H9 (cell line): Measurements from ENCODE around the gene DTWD2. TPM values are rescaled to one million over a fixed set of nuclear protein-coding genes. Genes with fewer than 3 reads are reported as not detected.

ENCODE experiments used
- DNase-seq: peaks from one replicate; pipeline ENCODE4 v3.0.0-alpha.2; 2017
- H2AFZ ChIP-seq: one replicate; pipeline ENCODE4 v1.6.1; 2013; ENCODE audit warnings: mild to moderate bottlenecking, low read length, control low read depth, moderate library complexity
- H2AK5ac ChIP-seq: 2 replicates; pipeline ENCODE4 v1.6.1; 2013; ENCODE audit warnings: low read length, control low read depth, mixed read lengths; ENCODE audit not compliant: insufficient read length
- H2BK120ac ChIP-seq: one replicate; pipeline ENCODE4 v1.6.1; 2013; ENCODE audit warnings: low read depth, mild to moderate bottlenecking, low read length, control low read depth, inconsistent platforms; ENCODE audit not compliant: poor library complexity, severe bottlenecking
- H2BK12ac ChIP-seq: 2 replicates; pipeline ENCODE4 v1.6.1; 2013; ENCODE audit warnings: low read length, control low read depth, mixed read lengths, low read depth; ENCODE audit not compliant: insufficient read length
- H2BK15ac ChIP-seq: 2 replicates; pipeline ENCODE4 v1.6.1; 2013; ENCODE audit warnings: low read depth, low read length, control low read depth
- H2BK20ac ChIP-seq: one replicate; pipeline ENCODE4 v1.6.1; 2013; ENCODE audit warnings: low read depth, mild to moderate bottlenecking, low read length, control low read depth, inconsistent platforms; ENCODE audit not compliant: poor library complexity, severe bottlenecking
- H2BK5ac ChIP-seq: 2 replicates; pipeline ENCODE4 v1.6.1; 2013; ENCODE audit warnings: low read length, control low read depth, mixed read lengths; ENCODE audit not compliant: insufficient read length
- H3K14ac ChIP-seq: 2 replicates; pipeline ENCODE4 v1.6.1; 2013; ENCODE audit warnings: low read length, control low read depth; ENCODE audit not compliant: insufficient read depth
- H3K18ac ChIP-seq: 2 replicates; pipeline ENCODE4 v1.6.1; 2013; ENCODE audit warnings: low read depth, mild to moderate bottlenecking, mixed read lengths, low read length, control low read depth; ENCODE audit not compliant: insufficient read length
- H3K23ac ChIP-seq: 2 replicates; pipeline ENCODE4 v1.6.1; 2013; ENCODE audit warnings: low read length, control low read depth, mixed read lengths, low read depth; ENCODE audit not compliant: insufficient read length
- H3K23me2 ChIP-seq: 2 replicates; pipeline ENCODE4 v1.6.1; 2013; ENCODE audit warnings: low read depth, mild to moderate bottlenecking, mixed read lengths, low read length, control low read depth; ENCODE audit not compliant: insufficient read length, poor library complexity, severe bottlenecking
- H3K27ac ChIP-seq: 2 replicates; pipeline ENCODE4 v1.5.1; 2013; ENCODE audit warnings: low read length, control low read depth, mixed read lengths, low read depth; ENCODE audit not compliant: insufficient read length
- H3K27me3 ChIP-seq: 2 replicates; pipeline ENCODE4 v1.6.1; 2013; ENCODE audit warnings: low read length, control low read depth, inconsistent platforms; ENCODE audit not compliant: insufficient read depth
- H3K4ac ChIP-seq: 2 replicates; pipeline ENCODE4 v1.6.1; 2013; ENCODE audit warnings: low read depth, mild to moderate bottlenecking, control low read depth, inconsistent platforms, low read length, moderate library complexity
- H3K4me1 ChIP-seq: 2 replicates; pipeline ENCODE4 v1.6.1; 2013; ENCODE audit warnings: low read length, control low read depth, inconsistent platforms; ENCODE audit not compliant: insufficient read depth
- H3K4me2 ChIP-seq: 2 replicates; pipeline ENCODE4 v1.6.1; 2013; ENCODE audit warnings: low read length, control low read depth, mixed read lengths; ENCODE audit not compliant: insufficient read length, insufficient read depth
- H3K56ac ChIP-seq: 2 replicates; pipeline ENCODE4 v1.6.1; 2013; ENCODE audit warnings: low read depth, mild to moderate bottlenecking, mixed read lengths, low read length, control low read depth; ENCODE audit not compliant: insufficient read length
- H3K79me1 ChIP-seq: 2 replicates; pipeline ENCODE4 v1.6.1; 2013; ENCODE audit warnings: low read depth, mild to moderate bottlenecking, moderate library complexity, low read length, control low read depth, inconsistent platforms; ENCODE audit not compliant: insufficient read depth, poor library complexity, severe bottlenecking
- H3K79me2 ChIP-seq: 2 replicates; pipeline ENCODE4 v1.6.1; 2013; ENCODE audit warnings: low read length, control low read depth, inconsistent platforms; ENCODE audit not compliant: insufficient read depth
- H3K9ac ChIP-seq: 2 replicates; pipeline ENCODE4 v1.6.1; 2013; ENCODE audit warnings: low read length, control low read depth, mixed read lengths; ENCODE audit not compliant: insufficient read length; ENCODE audit errors: extremely low read depth
- H3K9me3 ChIP-seq: one replicate; pipeline ENCODE4 v1.6.1; 2013; ENCODE audit warnings: low read depth, low read length, inconsistent platforms; ENCODE audit not compliant: control insufficient read depth
- H3T11ph ChIP-seq: one replicate; pipeline ENCODE4 v1.6.1; 2013; ENCODE audit warnings: mild to moderate bottlenecking, low read length, control low read depth, inconsistent platforms
- H4K20me1 ChIP-seq: one replicate; pipeline ENCODE4 v1.6.1; 2013; ENCODE audit not compliant: control insufficient read depth, insufficient read length, insufficient read depth
- H4K5ac ChIP-seq: 2 replicates; pipeline ENCODE4 v1.6.1; 2013; ENCODE audit warnings: low read depth, mild to moderate bottlenecking, mixed read lengths, low read length, control low read depth; ENCODE audit not compliant: insufficient read length
- H4K8ac ChIP-seq: replicated peaks from 2 replicates; pipeline ENCODE4 v1.6.1; 2013; ENCODE audit warnings: low read length, control low read depth, mixed read lengths, low read depth; ENCODE audit not compliant: insufficient read length
- H4K91ac ChIP-seq: 2 replicates; pipeline ENCODE4 v1.6.1; 2013; ENCODE audit warnings: low read depth, mild to moderate bottlenecking, moderate library complexity, mixed read lengths, low read length, control low read depth; ENCODE audit not compliant: insufficient read length
- H3K27ac Mint-ChIP-seq, 3 experiments: 2 replicates in 2 of 3; 3 replicates in 1 of 3; pipeline ENCODE4 v1.8.0; 2020 to 2021; ENCODE audit warnings: mixed read lengths in 3 of 3, mild to moderate bottlenecking in 1 of 3, moderate library complexity in 1 of 3
- H3K27me3 Mint-ChIP-seq: 2 replicates; pipeline ENCODE4 v1.8.0; 2021; ENCODE audit warnings: low read depth, mild to moderate bottlenecking, moderate library complexity, mixed read lengths
- H3K36me3 Mint-ChIP-seq, 3 experiments: 2 replicates in 2 of 3; 3 replicates in 1 of 3; pipeline ENCODE4 v1.8.0; 2020 to 2021; ENCODE audit warnings: low read depth in 3 of 3, mixed read lengths in 3 of 3; ENCODE audit not compliant: insufficient read depth in 1 of 3
- H3K4me1 Mint-ChIP-seq, 2 experiments: 2 replicates each; pipeline ENCODE4 v1.8.0; 2020; ENCODE audit warnings: mixed read lengths in 2 of 2
- H3K4me3 Mint-ChIP-seq, 2 experiments: 2 replicates in 1 of 2; 3 replicates in 1 of 2; pipeline ENCODE4 v1.8.0; 2020 to 2021; ENCODE audit warnings: mild to moderate bottlenecking in 2 of 2, mixed read lengths in 2 of 2, moderate library complexity in 1 of 2
- H3K9me3 Mint-ChIP-seq, 2 experiments: 2 replicates in 1 of 2; 3 replicates in 1 of 2; pipeline ENCODE4 v1.8.0; 2020; ENCODE audit warnings: mild to moderate bottlenecking in 2 of 2, mixed read lengths in 2 of 2, moderate library complexity in 1 of 2
- CTCF ChIP-seq: fragments of 200-600 bp; sonication (generic); conservative IDR thresholded peaks from 3 replicates; pipeline ENCODE4 v1.8.0; 2021; ENCODE audit warnings: antibody characterized with exemption, mild to moderate bottlenecking
- WGBS: extraction: QIAGEN DNeasy Blood & Tissue Kit; methylation state at CpG from one replicate; pipeline ENCODE4 v1.1.7; 2013; ENCODE audit warnings: missing lambda C conversion rate, low lambda C conversion rate, mixed read lengths; ENCODE audit not compliant: insufficient read length; ENCODE audit errors: extremely low coverage; 5-methylcytosine and 5-hydroxymethylcytosine counted together
- total RNA-seq: library from RNA; stranded (reverse); gene quantifications from 2 replicates; pipeline ENCODE4 v1.2.1, GENCODE V29; 2021

DTWD2 gene
- total RNA-seq, 1 experiment from 2014 or later: 10.8 TPM

- Histone ChIP-seq H2BK120ac (no peak overlapping the region), H2BK20ac (no peak overlapping the region), H2BK5ac (no peak overlapping the region)
These were observed 169.7 kb downstream of the DTWD2 start for GRCh38 chr5:118818604-118819003.

More at GRCh38 chr5:118818604-118819003, 169.7 kb downstream of the DTWD2 start:
- H2BK15ac ChIP-seq: no peak overlapping the region
- H3K4me3 Mint-ChIP-seq: no peak overlapping the region
- H3K4me2 ChIP-seq: no peak overlapping the region
- no peak overlapping the region for H3K27ac Mint-ChIP-seq
- no peaks in the 10 kb centered on the region for H3K23me2 ChIP-seq
- H3K27me3 Mint-ChIP-seq: no peaks in the 10 kb centered on the region; the same call in 1 of the 2 replicates
- WGBS: no CpG with 5 or more reads among the region's 3 CpGs
- no peak overlapping the region for H3K56ac ChIP-seq
- TF ChIP-seq CTCF: no peak
- no peak overlapping the region for H3K27ac ChIP-seq
- H3K4ac ChIP-seq: no peak overlapping the region
- H4K20me1 ChIP-seq: no peaks in the 10 kb centered on the region
- no peak overlapping the region for H2BK12ac ChIP-seq
- no peaks in the 10 kb centered on the region for H3K9me3 ChIP-seq
- no peaks in the 10 kb centered on the region for H3K4me1 ChIP-seq
- no peak overlapping the region for H4K5ac ChIP-seq
- no peaks in the 10 kb centered on the region for H3K36me3 Mint-ChIP-seq
- no peak overlapping the region for H3K23ac ChIP-seq
- H3K18ac ChIP-seq: no peak overlapping the region
- no peak for DNase-seq
- no peak overlapping the region for H4K91ac ChIP-seq
- no peaks in the 10 kb centered on the region for H3K79me1 ChIP-seq
- H3K9me3 Mint-ChIP-seq: no peaks in the 10 kb centered on the region
- no peak overlapping the region for H4K8ac ChIP-seq
- H3K14ac ChIP-seq: no peak overlapping the region
- H3K27me3 ChIP-seq: no peaks in the 10 kb centered on the region
- no peak overlapping the region for H3T11ph ChIP-seq
- H3K9ac ChIP-seq: no peak overlapping the region
- no peak overlapping the region for H2AK5ac ChIP-seq
- H2AFZ ChIP-seq: no peak overlapping the region
- no peaks in the 10 kb centered on the region for H3K79me2 ChIP-seq
- H3K4me1 Mint-ChIP-seq: peaks cover 8 to 9% of the 10 kb centered on the region in 2 experiments
